ENCODE results near the gene TIGIT.

The TIGIT gene

DNA sequence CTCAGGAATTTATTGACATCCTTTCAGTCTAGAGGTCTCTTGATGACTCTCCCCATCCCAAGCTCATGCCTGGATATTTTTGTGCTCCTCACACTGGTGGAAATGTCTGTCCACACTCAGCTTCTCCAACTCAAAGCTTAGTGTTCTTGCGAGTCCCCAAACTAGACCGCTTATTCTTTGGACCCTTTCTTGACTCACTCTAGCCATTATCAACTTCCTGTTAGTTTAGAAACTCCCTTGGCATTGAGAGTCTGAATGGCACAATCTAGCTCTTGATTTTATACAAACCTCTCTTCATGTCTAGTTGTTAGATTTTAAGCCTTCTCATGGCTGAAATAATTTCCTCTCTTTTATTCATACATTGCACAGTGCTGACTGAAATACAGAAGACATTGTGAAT lies 19.6 kb downstream of the TIGIT start:
- DNase-seq (ENCODE audit: low read depth) = no peak

GRCh38 chr3:114314282-114314681 lies 20.5 kb downstream of the TIGIT start:
- no peak for DNase-seq (ENCODE audit: low read depth)

DNA sequence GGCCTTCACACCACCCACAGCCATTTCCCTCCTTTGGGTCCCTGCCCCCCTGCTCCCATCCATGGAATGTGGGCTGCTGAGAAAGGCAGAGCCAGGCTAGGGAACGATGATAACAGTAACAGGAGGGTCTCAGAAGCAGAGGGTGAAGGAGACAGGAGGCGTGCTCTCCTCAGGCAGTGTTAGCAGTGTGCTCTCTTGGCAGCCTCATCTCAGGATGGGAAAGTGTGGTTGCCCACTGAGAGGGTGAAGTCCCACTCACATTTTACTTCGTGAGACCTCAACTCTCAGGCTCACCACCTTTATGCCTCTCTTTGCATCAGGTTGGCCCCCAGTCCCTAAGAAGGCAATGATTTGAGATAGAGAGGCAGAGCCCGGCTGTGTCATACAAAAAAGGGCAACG lies 24.5 kb downstream of the TIGIT start:
- no peak for DNase-seq (ENCODE audit: low read depth)

GRCh38 chr3:114319453-114319852 lies 25.6 kb downstream of the TIGIT start:
- DNase-seq (ENCODE audit: low read depth) = no peak

DNA sequence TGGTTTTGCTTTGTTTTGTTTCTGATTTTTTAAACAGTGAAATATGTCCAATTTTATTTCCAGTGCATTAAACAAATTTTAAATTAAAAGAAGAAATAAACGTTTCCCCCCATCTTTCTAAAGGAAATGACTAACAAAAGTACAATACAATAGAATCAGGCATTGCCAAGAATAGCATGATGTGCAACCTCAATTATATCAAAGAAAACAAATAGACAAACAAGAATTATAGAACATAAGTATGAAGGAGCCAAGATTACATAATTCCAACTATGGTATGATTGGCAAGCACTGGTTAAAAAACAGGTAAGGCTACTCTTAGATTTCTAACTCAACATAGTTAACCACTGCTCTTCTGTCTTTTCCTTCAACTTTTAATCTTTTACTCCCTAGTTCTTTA lies 26.4 kb downstream of the TIGIT start:
- no peak for DNase-seq (ENCODE audit: low read depth)

- no peak for DNase-seq (ENCODE audit: low read depth)
Measured at GRCh38 chr3:114323546-114324254, 29.9 kb downstream of the TIGIT start.

DNA sequence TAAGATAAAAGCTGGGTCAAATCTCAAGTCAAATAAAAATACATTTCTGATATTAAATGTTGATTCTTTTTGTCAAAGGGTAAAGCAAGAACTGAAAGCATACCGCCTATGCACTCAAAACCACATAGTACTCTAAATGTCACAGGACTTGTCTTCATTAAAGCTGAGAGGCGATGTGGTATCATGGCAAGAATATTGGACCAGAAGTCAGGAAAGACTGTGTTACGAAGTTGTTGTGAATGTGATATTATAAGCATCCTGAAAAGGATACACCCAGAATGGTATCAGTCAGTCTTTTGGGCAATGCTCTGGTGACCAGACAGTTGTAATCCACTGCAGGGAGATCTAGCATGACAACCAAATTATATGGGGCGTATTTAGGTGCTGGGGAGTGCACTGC lies 33.8 kb downstream of the TIGIT start:
- DNase-seq (ENCODE audit: low read depth) = no peak

- DNase-seq (ENCODE audit: low read depth) = no peak
Measured at GRCh38 chr3:114328345-114328744, 34.5 kb downstream of the TIGIT start.

DNA sequence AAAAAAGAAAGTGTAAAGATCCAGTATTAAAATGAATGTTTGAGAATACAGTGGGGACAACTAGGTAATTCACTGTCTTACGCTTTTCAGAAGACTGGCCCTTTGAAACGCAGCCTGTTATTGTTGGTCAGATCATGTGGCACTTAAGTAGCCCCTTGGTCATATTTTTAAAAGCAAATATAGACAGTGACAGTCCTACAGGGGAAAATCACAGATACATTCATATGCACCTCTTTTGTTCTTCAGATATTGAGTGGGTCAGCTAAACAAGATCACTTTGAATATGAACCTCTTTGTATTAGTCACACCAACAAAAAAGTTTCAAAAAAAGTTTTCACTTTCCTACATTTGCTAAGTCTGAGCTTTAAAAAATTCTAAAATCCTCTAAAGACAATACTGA lies 36.0 kb downstream of the TIGIT start:
- no peak for DNase-seq (ENCODE audit: low read depth)

DNA sequence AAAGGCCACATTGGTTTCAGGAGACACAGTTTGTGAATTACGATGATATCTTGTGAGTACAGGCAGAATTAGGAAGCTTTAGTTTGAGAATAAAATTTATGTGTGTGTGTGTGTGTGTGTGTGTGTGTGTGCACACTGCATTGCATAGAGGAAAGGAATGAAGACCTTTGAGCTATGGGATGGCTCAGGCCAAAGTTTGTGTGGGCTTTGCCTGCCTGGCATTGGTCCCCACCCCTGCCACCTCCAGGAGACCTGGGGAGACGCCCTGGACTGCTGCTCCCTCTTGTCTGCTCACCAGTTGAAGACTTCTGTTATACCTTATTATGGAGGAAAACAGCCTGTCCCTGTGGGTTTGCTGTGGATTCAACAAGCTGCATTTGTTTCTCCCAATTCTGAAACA lies 37.2 kb downstream of the TIGIT start:
- no peak for DNase-seq (ENCODE audit: low read depth)

DNA sequence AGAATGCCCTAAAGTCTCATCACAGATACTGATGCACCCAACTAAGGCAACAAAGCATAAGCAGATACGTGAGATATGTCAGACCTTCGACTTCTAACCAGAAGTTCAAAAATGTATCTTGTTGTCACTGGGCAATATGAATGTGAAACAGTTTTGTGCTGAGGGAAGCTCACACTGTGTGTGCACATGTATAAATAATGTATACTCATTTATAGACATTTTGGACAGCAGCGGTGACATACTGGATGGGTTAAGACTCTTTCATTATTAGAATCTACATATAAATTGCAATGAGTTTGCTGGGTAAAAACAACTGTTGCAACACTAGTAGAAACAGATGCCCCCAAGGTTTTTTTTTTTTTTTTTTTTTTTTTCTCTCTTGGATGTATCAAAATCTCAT lies 37.9 kb downstream of the TIGIT start:
- no peak for DNase-seq (ENCODE audit: low read depth)

GRCh38 chr3:114332342-114333179 lies 38.7 kb downstream of the TIGIT start:
- DNase-seq (ENCODE audit: low read depth) = no peak

DNA sequence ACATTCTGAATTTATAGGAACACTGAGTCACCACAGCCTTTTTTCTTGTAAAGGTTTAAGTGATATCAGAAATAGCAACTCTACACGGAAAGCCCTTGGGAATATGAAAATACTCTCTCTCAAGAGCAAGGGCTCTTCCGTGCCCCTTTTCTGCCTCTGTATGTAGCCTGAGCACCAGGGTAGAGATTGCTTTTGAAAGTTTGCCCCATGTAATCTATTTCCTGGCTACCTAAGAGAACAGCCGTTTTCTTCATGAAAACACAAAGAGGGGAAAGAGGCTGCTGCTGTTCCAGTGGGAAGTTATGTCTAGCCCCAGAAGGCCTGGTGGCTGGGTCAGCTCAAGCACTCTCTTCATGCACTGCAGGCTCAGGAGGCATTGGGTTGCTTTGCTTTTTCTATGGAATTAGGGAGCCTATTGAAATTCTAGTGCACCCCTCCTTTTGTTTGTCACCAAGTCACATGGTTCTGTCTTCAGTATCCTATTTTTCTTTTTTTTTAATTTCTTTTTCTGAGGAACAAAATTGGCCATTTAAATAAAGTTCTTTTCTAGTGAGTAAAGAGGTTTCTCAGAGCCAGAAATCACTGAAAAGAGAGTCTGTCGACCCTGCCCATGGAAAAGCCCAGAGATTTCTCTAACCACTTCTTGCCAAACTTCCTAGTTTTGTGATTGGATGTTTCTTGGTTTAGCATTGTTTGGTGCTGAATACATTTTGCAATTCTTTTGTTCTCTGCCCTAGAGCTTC lies 39.5 kb downstream of the TIGIT start:
- no peak for DNase-seq (ENCODE audit: low read depth)

- no peak for DNase-seq (ENCODE audit: low read depth)
Measured at GRCh38 chr3:114333923-114334240, 40.1 kb downstream of the TIGIT start.

DNA sequence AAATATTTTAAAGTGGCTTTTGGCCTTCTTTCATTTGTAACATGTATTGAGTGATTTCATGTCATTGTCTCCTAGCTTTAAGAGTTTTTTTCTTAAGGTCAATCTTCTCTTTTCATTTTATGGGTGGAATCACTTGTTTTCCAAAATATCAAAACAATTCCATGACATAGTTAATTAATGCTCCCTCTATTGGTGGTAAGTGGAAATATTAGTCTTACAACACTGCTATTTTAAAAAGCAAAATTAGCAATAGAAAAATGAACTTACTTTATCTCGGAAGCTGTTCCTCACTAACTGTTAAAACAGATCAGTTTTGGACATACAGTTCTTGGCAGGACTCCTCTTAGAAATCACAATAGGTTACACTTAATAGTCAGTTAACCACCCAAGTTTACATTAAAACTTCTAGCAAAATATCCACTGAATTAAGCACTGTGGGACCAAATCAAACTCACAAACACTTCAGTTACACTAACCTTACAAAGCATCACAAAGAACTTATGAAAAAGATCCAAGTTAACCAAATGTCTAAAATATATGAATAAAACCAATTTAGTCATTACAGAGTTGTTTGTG lies 42.4 kb downstream of the TIGIT start:
- DNase-seq (ENCODE audit: low read depth) = no peak

DNA sequence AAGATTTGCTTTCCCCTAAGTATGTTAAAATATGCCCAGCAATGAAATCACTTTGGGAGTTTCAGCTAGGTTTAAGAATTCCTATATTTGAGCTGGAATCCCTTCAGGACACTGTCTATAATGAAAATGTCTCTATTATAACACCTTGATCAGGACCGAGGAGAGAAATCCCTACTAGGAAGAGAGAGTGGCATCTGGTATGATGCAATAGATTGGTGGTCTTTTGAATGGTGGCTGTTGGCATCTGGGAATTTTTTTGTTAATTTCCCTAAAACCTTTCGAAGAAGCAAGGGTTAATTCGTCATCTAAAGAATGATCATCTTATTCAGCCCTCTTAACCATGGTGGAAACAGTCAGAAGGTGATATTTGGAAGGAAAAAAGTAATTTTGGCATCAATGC lies 43.0 kb downstream of the TIGIT start:
- DNase-seq (ENCODE audit: low read depth) = no peak

GRCh38 chr3:114338651-114339357 lies 45.0 kb downstream of the TIGIT start:
- no peak for DNase-seq (ENCODE audit: low read depth)

GRCh38 chr3:114344492-114344891 lies 50.7 kb downstream of the TIGIT start:
- no peak for DNase-seq (ENCODE audit: low read depth)

DNA sequence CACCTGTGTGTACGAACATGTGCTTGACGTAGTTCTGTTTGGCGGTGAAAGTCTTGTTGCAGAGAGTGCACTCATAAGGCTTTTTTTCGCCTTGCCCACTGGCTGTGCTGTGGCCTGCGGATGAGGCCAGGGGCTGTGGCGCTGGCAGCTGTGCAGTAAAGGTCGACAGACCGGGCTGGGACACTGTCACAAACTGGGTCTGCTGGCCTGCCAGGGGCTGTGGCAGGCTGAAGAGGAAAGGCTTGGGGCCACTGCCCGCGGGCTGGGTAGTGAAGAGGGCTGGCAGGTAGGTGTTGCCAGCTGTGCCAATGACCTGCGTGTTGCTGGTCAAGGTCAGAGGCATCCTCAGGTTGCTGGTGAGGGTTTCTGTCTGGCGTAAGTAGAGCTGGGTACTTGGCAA lies 56.4 kb downstream of the TIGIT start:
- no peak for DNase-seq (ENCODE audit: low read depth)

DNA sequence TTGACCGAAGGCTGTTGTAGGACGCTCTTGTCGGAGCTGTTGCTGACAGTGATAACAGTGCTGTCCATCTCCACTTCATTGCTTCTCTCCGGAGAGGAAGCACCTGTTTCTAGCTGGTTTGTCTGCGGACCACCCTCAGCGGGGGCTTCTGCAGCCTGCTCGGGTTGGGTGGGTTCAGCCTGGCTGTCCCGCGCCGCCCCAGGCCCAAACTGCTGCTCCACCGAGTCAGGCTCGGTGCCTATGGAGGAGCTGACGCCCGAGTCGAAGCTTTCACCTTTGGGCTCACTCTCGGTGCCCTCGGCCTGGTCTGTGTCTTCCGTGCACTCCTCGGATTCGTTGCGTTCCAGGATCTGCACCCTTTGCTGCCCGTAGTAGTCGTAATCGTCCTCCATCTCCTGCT lies 56.9 kb downstream of the TIGIT start:
- no peak for DNase-seq (ENCODE audit: low read depth)

GRCh38 chr3:114351123-114351821 lies 57.4 kb downstream of the TIGIT start:
- DNase-seq (ENCODE audit: low read depth) = no peak

- no peak for DNase-seq (ENCODE audit: low read depth)
Measured at GRCh38 chr3:114351822-114352145, 58.0 kb downstream of the TIGIT start.
